NB4 (cell line): ENCODE results near the gene NUDT3.

Experiments used
- DNase-seq: peaks from one replicate; pipeline ENCODE4 v3.0.0; 2010; ENCODE audit warnings: low read depth
- H3K4me3 ChIP-seq: one replicate; pipeline ENCODE4 v1.5.1; 2011; ENCODE audit warnings: mild to moderate bottlenecking, low read depth, low read length, moderate library complexity
- MYC ChIP-seq: IDR thresholded peaks from 2 replicates; pipeline ENCODE4 v1.6.1; 2011; ENCODE audit warnings: low read depth, low read length
- POLR2A ChIP-seq: IDR thresholded peaks from 2 replicates; pipeline ENCODE4 v1.6.1; 2011; ENCODE audit warnings: mild to moderate bottlenecking; ENCODE audit not compliant: insufficient read length; ENCODE audit errors: extremely low read depth
- TF ChIP-seq, protein P1 (sequence below): IDR thresholded peaks from one replicate; pipeline ENCODE4 v1.5.1; 2012; ENCODE audit warnings: low read depth, low read length
- TF ChIP-seq, protein P2 (sequence below): IDR thresholded peaks from 2 replicates; pipeline ENCODE4 v1.6.1; 2011; ENCODE audit warnings: low read depth, low read length

Gene NUDT3

DNA sequence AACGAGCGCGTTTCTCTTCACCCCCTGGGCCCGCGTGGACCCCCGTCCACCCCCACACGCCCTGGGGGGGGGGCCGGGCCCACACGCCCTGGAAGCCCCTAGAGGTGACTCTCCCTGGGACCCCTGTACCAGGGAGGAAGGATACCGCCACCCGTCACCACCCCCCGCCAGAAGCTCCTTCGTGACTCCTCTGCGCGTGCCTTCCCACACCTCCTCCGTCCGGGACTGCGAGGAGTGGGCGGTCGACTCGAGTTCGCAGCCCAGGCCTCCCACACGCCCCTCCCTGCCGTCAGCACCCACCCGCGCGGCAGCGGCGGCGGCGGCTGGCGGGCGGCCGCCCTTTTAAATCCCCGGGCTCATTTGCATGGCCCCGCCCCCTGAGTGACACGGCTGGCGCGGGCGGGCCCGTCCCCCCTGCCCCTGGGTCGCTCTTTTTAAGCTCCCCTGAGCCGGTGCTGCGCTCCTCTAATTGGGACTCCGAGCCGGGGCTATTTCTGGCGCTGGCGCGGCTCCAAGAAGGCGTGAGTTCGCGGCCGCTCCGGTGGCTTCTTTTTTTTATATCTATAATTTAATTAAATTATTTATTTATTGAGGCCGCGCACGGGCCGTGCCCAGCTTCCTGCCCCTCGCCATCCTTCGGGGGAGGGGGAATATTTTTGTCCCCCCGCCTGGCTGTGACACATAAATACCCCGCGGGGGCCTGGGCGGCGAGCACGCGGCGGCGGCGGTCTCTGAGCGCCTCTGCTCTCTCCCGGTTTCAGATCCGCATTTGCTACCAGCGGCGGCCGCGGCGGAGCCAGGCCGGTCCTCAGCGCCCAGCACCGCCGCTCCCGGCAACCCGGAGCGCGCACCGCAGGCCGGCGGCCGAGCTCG, 155.8 kb downstream of the NUDT3 start, which contains the start of gene HMGA1:
Gene HMGA1, plus strand, starts transcription at position 431 of the 873 bp plus-strand sequence. CDS start 3,908 bp downstream, outside the sequence.
- TF ChIP-seq, protein P1, sequence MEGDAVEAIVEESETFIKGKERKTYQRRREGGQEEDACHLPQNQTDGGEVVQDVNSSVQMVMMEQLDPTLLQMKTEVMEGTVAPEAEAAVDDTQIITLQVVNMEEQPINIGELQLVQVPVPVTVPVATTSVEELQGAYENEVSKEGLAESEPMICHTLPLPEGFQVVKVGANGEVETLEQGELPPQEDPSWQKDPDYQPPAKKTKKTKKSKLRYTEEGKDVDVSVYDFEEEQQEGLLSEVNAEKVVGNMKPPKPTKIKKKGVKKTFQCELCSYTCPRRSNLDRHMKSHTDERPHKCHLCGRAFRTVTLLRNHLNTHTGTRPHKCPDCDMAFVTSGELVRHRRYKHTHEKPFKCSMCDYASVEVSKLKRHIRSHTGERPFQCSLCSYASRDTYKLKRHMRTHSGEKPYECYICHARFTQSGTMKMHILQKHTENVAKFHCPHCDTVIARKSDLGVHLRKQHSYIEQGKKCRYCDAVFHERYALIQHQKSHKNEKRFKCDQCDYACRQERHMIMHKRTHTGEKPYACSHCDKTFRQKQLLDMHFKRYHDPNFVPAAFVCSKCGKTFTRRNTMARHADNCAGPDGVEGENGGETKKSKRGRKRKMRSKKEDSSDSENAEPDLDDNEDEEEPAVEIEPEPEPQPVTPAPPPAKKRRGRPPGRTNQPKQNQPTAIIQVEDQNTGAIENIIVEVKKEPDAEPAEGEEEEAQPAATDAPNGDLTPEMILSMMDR = no peak
- TF ChIP-seq MYC = peak; percentile 13; the same call in 1 of the 2 replicates
- TF ChIP-seq POLR2A = peak; percentile 66
- TF ChIP-seq, protein P2, sequence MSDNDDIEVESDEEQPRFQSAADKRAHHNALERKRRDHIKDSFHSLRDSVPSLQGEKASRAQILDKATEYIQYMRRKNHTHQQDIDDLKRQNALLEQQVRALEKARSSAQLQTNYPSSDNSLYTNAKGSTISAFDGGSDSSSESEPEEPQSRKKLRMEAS = no peak; the same call in 1 of the 2 replicates

DNA sequence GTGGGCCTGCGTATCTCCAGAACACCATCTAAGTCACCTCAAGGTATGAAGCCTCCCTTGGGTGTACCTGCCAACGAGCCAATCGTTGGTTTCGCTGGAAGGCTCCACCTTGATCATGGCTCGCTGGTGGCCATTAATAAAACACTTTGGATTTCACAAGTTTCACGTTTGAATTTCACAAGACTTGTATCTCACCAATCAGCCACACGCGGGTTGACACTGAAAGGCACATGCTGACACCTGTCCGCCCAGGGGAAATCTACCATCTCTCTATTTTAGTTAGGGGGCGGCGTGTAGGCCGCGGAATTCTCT, 156.4 kb downstream of the NUDT3 start:
- DNase-seq = peak; percentile 40
- TF ChIP-seq MYC = no peak; the same call in 1 of the 2 replicates
- TF ChIP-seq, protein P2 = peak; percentile 6; the same call in 1 of the 2 replicates
- TF ChIP-seq, protein P1 = no peak
- TF ChIP-seq POLR2A = no peak
- H3K4me3 ChIP-seq = no peak overlapping the region

More for the DNA sequence above, 155.8 kb downstream of the NUDT3 start, which contains the start of gene HMGA1:
- peak within 1 kb of the TSS; percentile 72 for H3K4me3 ChIP-seq
- peak; percentile 96 for DNase-seq

DNA sequence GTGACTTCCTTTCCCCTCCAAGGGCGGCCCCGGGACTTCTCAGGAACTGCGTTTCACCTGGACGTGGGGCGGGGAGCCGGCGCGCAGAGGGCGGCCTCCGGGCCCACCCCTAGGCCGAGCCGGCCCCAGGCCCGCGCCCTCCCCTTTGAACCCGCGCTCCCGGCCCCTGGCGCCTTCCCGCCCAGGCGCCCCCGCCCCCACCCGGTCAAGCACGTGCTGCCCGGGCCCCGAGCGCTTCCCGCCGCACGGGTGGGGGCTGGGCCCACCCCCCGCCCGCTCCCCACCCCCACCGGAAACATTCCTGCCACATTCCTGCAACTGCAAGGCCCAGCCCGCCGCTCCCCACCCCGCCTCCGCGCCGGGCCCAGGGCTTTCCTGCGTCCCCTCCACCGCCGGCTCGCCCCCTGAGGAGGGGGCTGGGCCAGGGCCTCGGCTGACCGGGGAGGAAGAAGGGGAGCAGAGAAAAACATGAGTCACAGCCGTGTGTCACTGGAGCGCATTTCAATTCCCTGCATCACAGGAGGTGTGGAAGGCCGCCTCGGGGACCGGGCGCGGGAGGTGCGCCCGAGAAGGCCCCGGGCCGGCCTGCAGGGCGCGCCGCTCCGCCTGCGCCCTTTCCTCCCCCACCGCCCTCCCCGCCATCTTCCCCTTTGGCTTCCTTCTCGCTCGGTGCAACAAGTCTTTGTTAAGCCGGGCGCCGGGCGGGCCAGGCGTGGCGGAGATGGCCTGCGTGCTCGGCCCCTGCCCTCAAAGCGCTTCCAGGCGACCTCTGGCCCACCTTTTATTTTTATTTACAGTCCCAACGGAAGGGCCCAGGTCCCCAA, 156.9 kb downstream of the NUDT3 start:
- no peak overlapping the region for H3K4me3 ChIP-seq
- DNase-seq = peak; percentile 7

DNA sequence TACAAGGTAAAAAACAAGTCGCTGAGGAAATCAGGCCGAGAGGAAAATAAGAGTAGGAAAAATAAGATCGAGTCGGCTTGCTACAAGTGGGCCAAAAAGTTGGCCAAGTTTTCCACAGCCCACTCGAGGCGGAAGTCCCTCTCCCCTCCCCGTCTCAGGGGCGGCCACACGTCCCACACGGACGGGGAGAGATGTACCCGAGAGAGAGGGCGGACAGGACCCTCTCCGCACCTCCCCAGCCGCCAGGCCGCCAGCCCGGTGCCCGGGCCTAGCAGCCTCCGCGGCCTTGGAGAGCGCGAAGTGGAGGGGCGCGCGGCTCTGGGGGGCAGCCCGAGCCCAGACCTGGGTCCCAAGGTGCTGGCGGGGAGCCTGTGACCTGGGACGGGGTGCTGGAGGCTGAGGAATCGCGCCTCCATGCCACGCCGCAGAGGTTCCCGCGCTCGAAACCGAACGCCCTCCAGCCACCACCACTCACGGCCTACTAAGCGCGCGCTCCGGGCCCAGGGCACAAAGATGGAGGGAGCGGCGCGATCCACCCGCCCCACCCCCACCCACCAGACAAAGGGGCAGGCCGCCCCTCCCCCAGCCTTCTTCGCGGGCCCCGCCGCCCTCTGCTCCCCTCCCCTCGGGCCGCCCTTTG, 157.7 kb downstream of the NUDT3 start:
- no peak for TF ChIP-seq MYC
- TF ChIP-seq, protein P1 = no peak
- no peak for TF ChIP-seq POLR2A
- H3K4me3 ChIP-seq = no peak overlapping the region

More for the DNA sequence above, 156.9 kb downstream of the NUDT3 start:
- TF ChIP-seq POLR2A (no peak), MYC (no peak)
- TF ChIP-seq, protein P1 = no peak
- TF ChIP-seq, protein P2 = no peak

DNA sequence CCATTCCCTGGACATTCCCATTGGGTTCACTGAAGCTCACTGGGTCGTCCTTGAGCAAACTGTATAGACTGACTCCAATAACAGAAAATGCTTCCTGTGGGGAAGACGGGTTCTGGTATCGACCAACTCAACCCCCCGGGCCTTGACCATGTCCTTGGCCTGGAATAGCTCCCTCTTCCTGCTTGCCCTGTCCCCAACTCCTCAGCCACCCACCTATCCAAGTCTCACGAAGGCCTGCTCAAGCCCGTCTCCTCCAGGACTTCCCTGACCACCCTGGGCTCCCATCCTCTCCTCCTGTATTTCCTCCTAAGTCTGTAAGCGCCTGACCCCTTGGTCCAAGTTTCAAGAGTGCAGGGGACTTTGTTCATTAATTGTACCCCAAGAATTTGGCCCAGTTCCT, 158.6 kb downstream of the NUDT3 start:
- no peak for DNase-seq
- H3K4me3 ChIP-seq = no peak overlapping the region
- TF ChIP-seq MYC = no peak
- TF ChIP-seq, protein P1 = no peak
- TF ChIP-seq POLR2A = no peak
- TF ChIP-seq, protein P2 = no peak

More for the DNA sequence above, 157.7 kb downstream of the NUDT3 start:
- peak; percentile 7 for DNase-seq
